Measurements from ENCODE around the gene RAB1B. TPM values are rescaled to one million over a fixed set of nuclear protein-coding genes. Genes with fewer than 3 reads are reported as not detected.
A peak's percentile ranks its signal among the peaks of the same experiment; 100 is the strongest.

The RAB1B gene
- total RNA-seq, 1 experiment from 2014 or later = 148 TPM

DNA sequence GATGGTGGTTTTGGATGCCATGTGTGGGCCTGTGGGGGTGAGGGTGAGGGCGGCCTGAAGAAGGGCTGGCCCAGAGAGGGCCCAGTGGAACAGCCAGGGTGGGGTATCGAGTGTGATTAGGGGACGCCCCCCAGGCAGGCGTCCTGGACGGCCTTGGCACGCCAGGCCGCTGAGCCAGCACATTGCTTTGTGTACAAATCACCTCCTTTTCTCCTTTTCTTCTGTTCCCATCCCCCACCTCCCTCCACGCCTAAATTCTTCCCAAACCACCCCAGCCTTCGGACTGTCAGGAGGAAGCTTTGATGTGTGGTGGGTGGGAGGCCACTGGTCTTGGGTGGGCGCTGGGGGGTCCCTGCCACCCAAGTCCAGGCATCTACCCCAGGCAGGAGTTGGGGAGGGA lies 56.2 kb downstream of the RAB1B start:
- H3K27me3 ChIP-seq (ENCODE audit: insufficient read depth, low read length) = no peaks in the 10 kb centered on the region
- intact Hi-C loops (cut with micrococcal nuclease) = no loop called here
- ChIA-PET RAD21 (ENCODE audit: low non-redundant PET in 1 of 2, low total read pairs in 2 of 2, uncharacterized antibody in 2 of 2, unreplicated experiment in 2 of 2) (no interaction called here), CTCF (interaction anchor here (2.1 kb wide), 1 partner anchor 13 kb away, joined by 9 read pairs; no protein-coding TSS in a partner anchor), POLR2A (no interaction called here)
- H3K4me1 ChIP-seq (ENCODE audit: control insufficient read depth in 1 of 2, insufficient read depth in 2 of 2, low read length in 2 of 2) = peaks cover 17 to 51% of the 10 kb centered on the region in 2 experiments
- peak overlapping the region; percentile 46 for H3K4me2 ChIP-seq (ENCODE audit: low read length)
- H3K27ac ChIP-seq (ENCODE audit: low read depth, low read length) = no peak overlapping the region
- H3K79me2 ChIP-seq (ENCODE audit: insufficient read depth, low read length) = no peaks in the 10 kb centered on the region
- H3K9ac ChIP-seq (ENCODE audit: low read length) = peak overlapping the region; percentile 11; the same call in 1 of the 2 replicates
- ATAC-seq (no peak), DNase-seq (ENCODE audit: low read depth, low spot score) (no peak)
- TF ChIP-seq TCF7L2 (IDR thresholded peaks at IDR 0.05; ENCODE audit: borderline replicate concordance, extremely low read depth, insufficient read depth, insufficient read length) = no peak
- TF ChIP-seq, protein P1, sequence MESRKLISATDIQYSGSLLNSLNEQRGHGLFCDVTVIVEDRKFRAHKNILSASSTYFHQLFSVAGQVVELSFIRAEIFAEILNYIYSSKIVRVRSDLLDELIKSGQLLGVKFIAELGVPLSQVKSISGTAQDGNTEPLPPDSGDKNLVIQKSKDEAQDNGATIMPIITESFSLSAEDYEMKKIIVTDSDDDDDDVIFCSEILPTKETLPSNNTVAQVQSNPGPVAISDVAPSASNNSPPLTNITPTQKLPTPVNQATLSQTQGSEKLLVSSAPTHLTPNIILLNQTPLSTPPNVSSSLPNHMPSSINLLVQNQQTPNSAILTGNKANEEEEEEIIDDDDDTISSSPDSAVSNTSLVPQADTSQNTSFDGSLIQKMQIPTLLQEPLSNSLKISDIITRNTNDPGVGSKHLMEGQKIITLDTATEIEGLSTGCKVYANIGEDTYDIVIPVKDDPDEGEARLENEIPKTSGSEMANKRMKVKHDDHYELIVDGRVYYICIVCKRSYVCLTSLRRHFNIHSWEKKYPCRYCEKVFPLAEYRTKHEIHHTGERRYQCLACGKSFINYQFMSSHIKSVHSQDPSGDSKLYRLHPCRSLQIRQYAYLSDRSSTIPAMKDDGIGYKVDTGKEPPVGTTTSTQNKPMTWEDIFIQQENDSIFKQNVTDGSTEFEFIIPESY (IDR thresholded peaks at IDR 0.05; ENCODE audit: extremely low read depth, insufficient replicate concordance, low read length) = no peak
- TF ChIP-seq SP1 (IDR thresholded peaks at IDR 0.05; ENCODE audit: low read depth) = no peak
- no peak for TF ChIP-seq RAD21 (IDR thresholded peaks at IDR 0.05; ENCODE audit: low read depth)
- no peak for TF ChIP-seq EZH2 (IDR thresholded peaks at IDR 0.05)
- TF ChIP-seq YY1 (IDR thresholded peaks at IDR 0.05; ENCODE audit: extremely low read depth, insufficient replicate concordance, low read depth, low read length) = no peak
- no peak for TF ChIP-seq EZH2phosphoT487 (IDR thresholded peaks at IDR 0.05; ENCODE audit: borderline replicate concordance)
- no peak for TF ChIP-seq EGR1 (IDR thresholded peaks at IDR 0.05; ENCODE audit: low read depth)
- TF ChIP-seq, protein P2, sequence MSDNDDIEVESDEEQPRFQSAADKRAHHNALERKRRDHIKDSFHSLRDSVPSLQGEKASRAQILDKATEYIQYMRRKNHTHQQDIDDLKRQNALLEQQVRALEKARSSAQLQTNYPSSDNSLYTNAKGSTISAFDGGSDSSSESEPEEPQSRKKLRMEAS (IDR thresholded peaks at IDR 0.05) = no peak
- no peak for TF ChIP-seq SIN3A (IDR thresholded peaks at IDR 0.05; ENCODE audit: low read depth)
- no peak for TF ChIP-seq CEBPB (IDR thresholded peaks at IDR 0.05; ENCODE audit: low read depth)
- H2AFZ ChIP-seq (ENCODE audit: low read depth, low read length, poor library complexity, severe bottlenecking) = no peak overlapping the region
- no peaks in the 10 kb centered on the region for H3K9me3 ChIP-seq (ENCODE audit: control insufficient read depth in 1 of 2, insufficient read depth in 1 of 2, low read depth in 1 of 2, low read length in 2 of 2)
- H4K20me1 ChIP-seq (ENCODE audit: insufficient read depth) = no peaks in the 10 kb centered on the region
- no TSS peak for BruUV-seq (replicated peaks)
- H3K4me3 ChIP-seq (replicated peaks in 1 of 2; ENCODE audit: low read depth in 1 of 2, low read length in 2 of 2) = no peak overlapping the region
- no peaks in the 10 kb centered on the region for H3K36me3 ChIP-seq (ENCODE audit: control insufficient read depth in 1 of 2, insufficient read depth in 2 of 2, low read length in 2 of 2)
- no peaks in the 10 kb centered on the region for H3K9me2 ChIP-seq (ENCODE audit: insufficient read depth)
